GM12878 (cell line): Measurements from ENCODE around the gene CAMTA1. TPM values are rescaled to one million over a fixed set of nuclear protein-coding genes. Genes with fewer than 3 reads are reported as not detected.

Source experiments
- ATAC-seq: fragments of 200-7000 bp; cut with Tn5 transposase; 3 replicates; pipeline ENCODE4 v1.9.1; 2020; ENCODE audit warnings: mild to moderate bottlenecking, moderate library complexity
- BruUV-seq: library from RNA; stranded (reverse); fragments of 400-500 nt; replicated peaks from 2 replicates; lab custom pipeline; 2021; lab: Mats Ljungman, UMichigan
- CTCF ChIA-PET: fragments of 300-600 bp; sonication (Branson Sonifier 250); formaldehyde crosslinking; extraction: SDS; loops from one replicate; lab custom pipeline; 2021; ENCODE audit warnings: inconsistent platforms; lab: Yijun Ruan, JAX
- POLR2A ChIA-PET: fragments of 350-600 bp; formaldehyde crosslinking; extraction: SDS; loops from one replicate; lab custom pipeline; 2021; ENCODE audit warnings: inconsistent platforms; lab: Charles Lee
- RAD21 ChIA-PET: fragments of 300-600 bp; sonication (Branson Sonifier 250); formaldehyde crosslinking; loops from one replicate; lab custom pipeline; 2023; ENCODE audit warnings: antibody characterized with exemption; ENCODE audit not compliant: unreplicated experiment; lab: Charles Lee
- SMC1A ChIA-PET: fragments of 300-600 bp; sonication (Branson Sonifier 250); formaldehyde crosslinking; loops from one replicate; lab custom pipeline; 2023; ENCODE audit not compliant: unreplicated experiment, uncharacterized antibody; lab: Charles Lee
- DNase-seq: peaks from one replicate; pipeline ENCODE4 v3.0.0-alpha.2; 2011; ENCODE audit warnings: low read depth, low spot score
- FAIRE-seq: peaks from 3 replicates; lab custom pipeline; 2011; peaks lifted over from hg19 to GRCh38; lab: Jason Lieb, UNC
- H2AFZ ChIP-seq: 2 replicates; pipeline ENCODE4 v1.6.0; 2011; ENCODE audit warnings: low read depth, low read length, control low read depth; ENCODE audit not compliant: control insufficient read depth
- H3K27ac ChIP-seq: 2 replicates; pipeline ENCODE4 v1.5.1; 2011; ENCODE audit warnings: control low read depth; ENCODE audit not compliant: control insufficient read depth, insufficient read depth
- H3K27me3 ChIP-seq, 2 experiments: replicated peaks in 1 of 2; 2 replicates each; pipeline versions ENCODE4 v1.6.0 to v1.6.1; 2011; ENCODE audit warnings: low read length in 1 of 2; ENCODE audit not compliant: control insufficient read depth in 2 of 2, insufficient read depth in 2 of 2
- H3K36me3 ChIP-seq, 2 experiments: 2 replicates each; pipeline ENCODE4 v1.5.1; 2011; ENCODE audit warnings: low read length in 1 of 2; ENCODE audit not compliant: control insufficient read depth in 2 of 2, insufficient read depth in 2 of 2
- H3K4me1 ChIP-seq: 2 replicates; pipeline ENCODE4 v1.6.1; 2011; ENCODE audit warnings: mild to moderate bottlenecking, low read length, moderate library complexity, mixed read lengths; ENCODE audit not compliant: control insufficient read depth, insufficient read depth
- H3K4me2 ChIP-seq: 2 replicates; pipeline ENCODE4 v1.6.0; 2011; ENCODE audit warnings: control low read depth; ENCODE audit not compliant: control insufficient read depth, insufficient read depth
- H3K4me3 ChIP-seq: fragments of 200-600 bp; sonication (generic); 2 replicates; pipeline ENCODE4 v1.5.1; 2016
- H3K79me2 ChIP-seq: 2 replicates; pipeline ENCODE4 v1.6.0; 2011; ENCODE audit warnings: low read length; ENCODE audit not compliant: control insufficient read depth, insufficient read depth
- H3K9ac ChIP-seq: 2 replicates; pipeline ENCODE4 v1.8.0; 2011; ENCODE audit warnings: low read length, control low read depth, mixed read lengths; ENCODE audit not compliant: control insufficient read depth, insufficient read depth
- H3K9me3 ChIP-seq: replicated peaks from 3 replicates; pipeline ENCODE4 v1.5.1; 2011; ENCODE audit warnings: mild to moderate bottlenecking, low read length; ENCODE audit not compliant: control insufficient read depth, insufficient read depth
- H4K20me1 ChIP-seq: 2 replicates; pipeline ENCODE4 v1.6.0; 2011; ENCODE audit not compliant: control insufficient read depth, insufficient read depth
- EP300 ChIP-seq, 2 experiments: fragments of 150-350 bp in 1 of 2; IDR thresholded peaks; 2 replicates each; pipeline ENCODE4 v1.6.1; 2011 to 2012; ENCODE audit warnings: low read depth in 2 of 2, low read length in 2 of 2, borderline replicate concordance in 1 of 2, improper control_type of control experiment in 1 of 2, inconsistent platforms in 1 of 2; ENCODE audit not compliant: control insufficient read depth in 1 of 2
- HCFC1 ChIP-seq: fragments of 150-350 bp; IDR thresholded peaks from 2 replicates; pipeline ENCODE4 v1.6.1; 2014; ENCODE audit warnings: low read length
- IRF4 ChIP-seq: IDR thresholded peaks from 2 replicates; pipeline ENCODE4 v1.6.1; 2011; ENCODE audit warnings: low read depth, low read length
- MTA3 ChIP-seq: IDR thresholded peaks from 2 replicates; pipeline ENCODE4 v1.6.1; 2012; ENCODE audit warnings: low read length, inconsistent platforms, borderline replicate concordance
- PAX5 ChIP-seq: IDR thresholded peaks from 2 replicates; pipeline ENCODE4 v1.6.1; 2011; ENCODE audit warnings: low read depth, low read length, borderline replicate concordance
- POLR2A ChIP-seq: IDR thresholded peaks from 2 replicates; pipeline ENCODE4 v1.6.1; 2011; ENCODE audit warnings: low read depth, mild to moderate bottlenecking, low read length
- SREBF1 ChIP-seq: IDR thresholded peaks from 2 replicates; pipeline ENCODE4 v1.6.1; 2012; ENCODE audit warnings: mild to moderate bottlenecking, low read length
- ZNF217 ChIP-seq: fragments of 450-650 bp; IDR thresholded peaks from 2 replicates; pipeline ENCODE4 v1.6.1; 2017; ENCODE audit warnings: antibody characterized with exemption, mild to moderate bottlenecking
- WGBS: methylation state at CpG from one replicate; pipeline ENCODE4 v1.1.6; 2016; ENCODE audit warnings: low lambda C conversion rate; ENCODE audit not compliant: insufficient replicate concordance, insufficient coverage; ENCODE audit errors: missing lambda C conversion rate; 5-methylcytosine and 5-hydroxymethylcytosine counted together
- in situ Hi-C: fragments of 300-500 bp; cut with MboI; formaldehyde crosslinking; loops from 9 replicates; pipeline ENCODE4 v1.14.3; 2018; ENCODE audit warnings: mixed read lengths
- intact Hi-C: fragments of 100-400 bp; cut with micrococcal nuclease; formaldehyde crosslinking; loops from one replicate; pipeline ENCODE4 v1.14.2; 2022; ENCODE audit not compliant: unreplicated experiment
- polyA plus RNA-seq, 11 experiments: library from polyadenylated mRNA; depleted of rRNA in 4 of 11; unstranded in 6 of 11; stranded (reverse) in 5 of 11; fragments of >200 nt; fragmentation: Nextera tagmentation in 4 of 11; fragmentation: Illumina TruSeq in 1 of 11; extraction: Ambion mirVana in 4 of 11; extraction: Trizol in 1 of 11; gene quantifications; 1 replicate in 1 of 11; 2 replicates in 10 of 11; pipeline versions ENCODE4 v1.2.1 to v1.2.3, GENCODE V29; 2011 to 2016; ENCODE audit warnings: inconsistent platforms in 2 of 11, missing spikeins in 2 of 11, low read depth in 1 of 11
- total RNA-seq, 4 experiments: library from RNA; depleted of rRNA in 3 of 4; stranded (reverse); fragments of >200 nt in 3 of 4; fragmentation: Illumina TruSeq in 1 of 4; extraction: Trizol in 1 of 4; gene quantifications; 2 replicates each; pipeline versions ENCODE4 v1.2.1 to v1.2.3, GENCODE V29; 2013 to 2021
- TF ChIP-seq, protein P1 (sequence below): fragments of 150-350 bp; IDR thresholded peaks from 2 replicates; pipeline ENCODE4 v1.6.1; 2014; ENCODE audit warnings: mild to moderate bottlenecking, low read depth, low read length
- TF ChIP-seq, protein P2 (sequence below): fragments of 450-650 bp; IDR thresholded peaks from 2 replicates; pipeline ENCODE4 v1.6.1; 2017; ENCODE audit warnings: antibody characterized with exemption, mild to moderate bottlenecking, moderate library complexity
- TF ChIP-seq, protein P3 (sequence below): IDR thresholded peaks from 2 replicates; pipeline ENCODE4 v1.6.1; 2012; ENCODE audit warnings: low read depth, low read length, improper control_type of control experiment
- TF ChIP-seq, protein P4 (sequence below): IDR thresholded peaks from 2 replicates; pipeline ENCODE4 v1.6.1; 2011; ENCODE audit warnings: borderline replicate concordance, low read depth, mild to moderate bottlenecking, moderate library complexity, mixed read lengths, low read length; ENCODE audit not compliant: insufficient read depth; ENCODE audit errors: extremely low read length

Gene CAMTA1
- total and polyA plus RNA-seq, 10 of the 15 experiments (the other 5 are each of a cell fraction or from before 2014, with no cell fraction given), result 37.7 to 148 (median 76.4) TPM

DNA sequence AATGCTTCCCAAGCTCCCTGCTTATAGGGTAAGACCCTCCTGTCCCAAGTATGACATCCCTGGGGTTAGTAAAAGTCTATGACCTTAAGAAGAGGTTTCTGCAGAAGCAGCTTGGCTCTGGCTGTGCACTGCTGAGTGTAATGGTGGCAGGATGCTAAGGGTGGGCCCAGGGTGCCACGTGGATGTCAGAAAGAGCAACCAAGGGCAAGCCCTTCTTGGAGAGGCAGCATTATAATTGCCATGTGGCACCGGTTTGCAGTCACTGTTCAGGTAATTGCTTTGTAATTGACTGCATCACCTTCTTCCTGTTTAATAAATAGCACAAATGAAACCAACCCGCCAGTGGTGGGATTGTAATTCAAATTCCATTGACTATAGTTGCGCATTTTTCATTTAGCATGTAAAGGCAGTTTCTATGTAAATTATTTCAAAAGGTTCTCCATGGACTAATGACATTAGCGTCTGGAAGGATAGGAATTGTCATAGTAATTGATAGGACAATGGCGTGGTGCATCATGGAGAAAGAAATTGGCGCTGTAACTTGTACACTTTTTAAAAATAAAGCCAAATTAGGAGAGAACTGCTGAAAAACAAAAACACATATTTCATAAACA, 495.2 kb downstream of the CAMTA1 start:
- Histone ChIP-seq H3K27me3 (peaks cover 0 to 2% of the 10 kb centered on the region in 2 experiments; a peak in 2 of 4 replicates), H3K27ac (no peak overlapping the region), H3K9me3 (no peaks in the 10 kb centered on the region), H3K9ac (no peak overlapping the region), H3K36me3 (no peaks in the 10 kb centered on the region), H3K4me1 (no peaks in the 10 kb centered on the region), H3K4me2 (no peak overlapping the region), H3K4me3 (no peak overlapping the region), H4K20me1 (no peaks in the 10 kb centered on the region), H3K79me2 (no peaks in the 10 kb centered on the region), H2AFZ (no peak overlapping the region)
- FAIRE-seq (no peak), ATAC-seq (no peak), DNase-seq (no peak)
- ChIA-PET POLR2A (no interaction called here), SMC1A (no interaction called here), RAD21 (no interaction called here), CTCF (no interaction called here)
- WGBS, result 10% methylated on average over 7 of the region's 7 CpGs
- TF ChIP-seq HCFC1 (no peak), EP300 (IDR thresholded peaks at IDR 0.05; ENCODE audit: borderline replicate concordance in 1 of 2, control insufficient read depth in 1 of 2, low read depth in 2 of 2, low read length in 2 of 2) (no peak), ZNF217 (no peak)
- intact Hi-C loops (no loop called here), in situ Hi-C loops (no loop called here)
- no TSS peak for BruUV-seq

DNA sequence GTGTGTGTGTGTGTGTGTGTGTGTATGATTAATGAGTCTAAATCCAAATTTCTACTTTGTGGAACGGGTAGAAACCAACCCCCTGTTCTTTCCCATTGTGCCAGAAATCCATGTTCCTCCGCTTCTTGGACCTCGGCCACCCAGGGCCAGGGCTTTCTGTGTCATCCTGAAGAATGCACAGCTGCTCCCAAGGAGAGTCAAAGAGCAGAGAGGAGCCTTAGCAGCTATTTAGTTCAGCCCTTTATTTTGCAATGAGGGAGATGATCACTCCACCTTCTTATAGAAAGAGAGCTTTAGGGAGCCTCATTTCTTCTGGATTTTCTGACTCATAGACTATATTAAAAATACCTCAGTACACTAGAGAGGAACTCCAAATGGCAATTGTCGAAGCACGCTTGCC, 496.6 kb downstream of the CAMTA1 start:
- no peak overlapping the region for H3K27ac ChIP-seq
- ChIA-PET RAD21 (no interaction called here), SMC1A (interaction anchor here (0.5 kb wide), 1 partner anchor 21 kb away, joined by 3 read pairs; no protein-coding TSS in a partner anchor), CTCF (no interaction called here), POLR2A (interaction anchor here (0.7 kb wide), 1 partner anchor 142 kb away, joined by 3 read pairs; no protein-coding TSS in a partner anchor)
- no peak overlapping the region for H3K4me3 ChIP-seq
- no peaks in the 10 kb centered on the region for H3K9me3 ChIP-seq
- no peaks in the 10 kb centered on the region for H4K20me1 ChIP-seq
- H3K4me2 ChIP-seq, result no peak overlapping the region
- 7% methylated on average over 5 of the region's 5 CpGs for WGBS
- BruUV-seq, result no TSS peak
- H3K4me1 ChIP-seq, result no peaks in the 10 kb centered on the region
- no peak for ATAC-seq
- no peak for FAIRE-seq
- intact Hi-C loops (no loop called here), in situ Hi-C loops (no loop called here)
- no peak for DNase-seq
- H3K79me2 ChIP-seq, result no peaks in the 10 kb centered on the region
- H3K36me3 ChIP-seq, result no peaks in the 10 kb centered on the region
- no peak overlapping the region for H3K9ac ChIP-seq
- H3K27me3 ChIP-seq, result peaks cover 2% of the 10 kb centered on the region in 2 experiments; a peak in 2 of 4 replicates
- no peak overlapping the region for H2AFZ ChIP-seq
- TF ChIP-seq MTA3, result no peak
- TF ChIP-seq POLR2A, result no peak
- TF ChIP-seq, protein P1, sequence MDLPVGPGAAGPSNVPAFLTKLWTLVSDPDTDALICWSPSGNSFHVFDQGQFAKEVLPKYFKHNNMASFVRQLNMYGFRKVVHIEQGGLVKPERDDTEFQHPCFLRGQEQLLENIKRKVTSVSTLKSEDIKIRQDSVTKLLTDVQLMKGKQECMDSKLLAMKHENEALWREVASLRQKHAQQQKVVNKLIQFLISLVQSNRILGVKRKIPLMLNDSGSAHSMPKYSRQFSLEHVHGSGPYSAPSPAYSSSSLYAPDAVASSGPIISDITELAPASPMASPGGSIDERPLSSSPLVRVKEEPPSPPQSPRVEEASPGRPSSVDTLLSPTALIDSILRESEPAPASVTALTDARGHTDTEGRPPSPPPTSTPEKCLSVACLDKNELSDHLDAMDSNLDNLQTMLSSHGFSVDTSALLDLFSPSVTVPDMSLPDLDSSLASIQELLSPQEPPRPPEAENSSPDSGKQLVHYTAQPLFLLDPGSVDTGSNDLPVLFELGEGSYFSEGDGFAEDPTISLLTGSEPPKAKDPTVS, result no peak
- TF ChIP-seq, protein P2, sequence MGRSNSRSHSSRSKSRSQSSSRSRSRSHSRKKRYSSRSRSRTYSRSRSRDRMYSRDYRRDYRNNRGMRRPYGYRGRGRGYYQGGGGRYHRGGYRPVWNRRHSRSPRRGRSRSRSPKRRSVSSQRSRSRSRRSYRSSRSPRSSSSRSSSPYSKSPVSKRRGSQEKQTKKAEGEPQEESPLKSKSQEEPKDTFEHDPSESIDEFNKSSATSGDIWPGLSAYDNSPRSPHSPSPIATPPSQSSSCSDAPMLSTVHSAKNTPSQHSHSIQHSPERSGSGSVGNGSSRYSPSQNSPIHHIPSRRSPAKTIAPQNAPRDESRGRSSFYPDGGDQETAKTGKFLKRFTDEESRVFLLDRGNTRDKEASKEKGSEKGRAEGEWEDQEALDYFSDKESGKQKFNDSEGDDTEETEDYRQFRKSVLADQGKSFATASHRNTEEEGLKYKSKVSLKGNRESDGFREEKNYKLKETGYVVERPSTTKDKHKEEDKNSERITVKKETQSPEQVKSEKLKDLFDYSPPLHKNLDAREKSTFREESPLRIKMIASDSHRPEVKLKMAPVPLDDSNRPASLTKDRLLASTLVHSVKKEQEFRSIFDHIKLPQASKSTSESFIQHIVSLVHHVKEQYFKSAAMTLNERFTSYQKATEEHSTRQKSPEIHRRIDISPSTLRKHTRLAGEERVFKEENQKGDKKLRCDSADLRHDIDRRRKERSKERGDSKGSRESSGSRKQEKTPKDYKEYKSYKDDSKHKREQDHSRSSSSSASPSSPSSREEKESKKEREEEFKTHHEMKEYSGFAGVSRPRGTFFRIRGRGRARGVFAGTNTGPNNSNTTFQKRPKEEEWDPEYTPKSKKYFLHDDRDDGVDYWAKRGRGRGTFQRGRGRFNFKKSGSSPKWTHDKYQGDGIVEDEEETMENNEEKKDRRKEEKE, result no peak
- TF ChIP-seq, protein P3, sequence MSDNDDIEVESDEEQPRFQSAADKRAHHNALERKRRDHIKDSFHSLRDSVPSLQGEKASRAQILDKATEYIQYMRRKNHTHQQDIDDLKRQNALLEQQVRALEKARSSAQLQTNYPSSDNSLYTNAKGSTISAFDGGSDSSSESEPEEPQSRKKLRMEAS, result no peak
- TF ChIP-seq PAX5, result no peak
- TF ChIP-seq, protein P4, sequence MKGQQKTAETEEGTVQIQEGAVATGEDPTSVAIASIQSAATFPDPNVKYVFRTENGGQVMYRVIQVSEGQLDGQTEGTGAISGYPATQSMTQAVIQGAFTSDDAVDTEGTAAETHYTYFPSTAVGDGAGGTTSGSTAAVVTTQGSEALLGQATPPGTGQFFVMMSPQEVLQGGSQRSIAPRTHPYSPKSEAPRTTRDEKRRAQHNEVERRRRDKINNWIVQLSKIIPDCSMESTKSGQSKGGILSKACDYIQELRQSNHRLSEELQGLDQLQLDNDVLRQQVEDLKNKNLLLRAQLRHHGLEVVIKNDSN, result no peak
- TF ChIP-seq SREBF1, result no peak
- no peak for TF ChIP-seq IRF4
